ENCODE measurements around the gene ARL14EPL.
"Not testable (repeated sequence)": the region's sequence is repeated elsewhere in the genome, so short reads cannot be mapped to it uniquely, and the experiment has no call there.

The ARL14EPL gene

GRCh38 chr5:116046823-116047222 lies 14.6 kb downstream of the ARL14EPL start:
- DNase-seq (ENCODE audit: low read depth): no peak

GRCh38 chr5:116058346-116058936 lies 26.2 kb downstream of the ARL14EPL start:
- no peak for DNase-seq (ENCODE audit: low read depth)

GRCh38 chr5:116062352-116062751 lies 30.1 kb downstream of the ARL14EPL start:
- no peak for DNase-seq (ENCODE audit: low read depth)

- DNase-seq (ENCODE audit: low read depth): peak; percentile 31
Measured at GRCh38 chr5:116063950-116064349, 31.7 kb downstream of the ARL14EPL start.

GRCh38 chr5:116068028-116068632 lies 35.9 kb downstream of the ARL14EPL start:
- peak; percentile 62 for DNase-seq (ENCODE audit: low read depth)

- DNase-seq (ENCODE audit: low read depth): no peak
Measured at GRCh38 chr5:116071211-116071610, 38.9 kb downstream of the ARL14EPL start.

- no peak for DNase-seq (ENCODE audit: low read depth)
Measured at GRCh38 chr5:116075191-116075831, 43.0 kb downstream of the ARL14EPL start.

GRCh38 chr5:116076496-116076895 lies 44.2 kb downstream of the ARL14EPL start:
- no peak for DNase-seq (ENCODE audit: low read depth)

GRCh38 chr5:116078199-116078598 lies 45.9 kb downstream of the ARL14EPL start:
- no peak for DNase-seq (ENCODE audit: low read depth)

- peak; percentile 37 for DNase-seq (ENCODE audit: low read depth)
Measured at GRCh38 chr5:116084287-116084691, 52.0 kb downstream of the ARL14EPL start.

- DNase-seq (ENCODE audit: low read depth): peak; percentile 83
Measured at GRCh38 chr5:116084871-116085715, 52.8 kb downstream of the ARL14EPL start, which contains the start of gene COMMD10. Gene COMMD10 (plus strand): TSS chr5:116085025.

GRCh38 chr5:116086309-116086708 lies 54.0 kb downstream of the ARL14EPL start:
- not testable (repeated sequence) for DNase-seq (ENCODE audit: low read depth)

GRCh38 chr5:116088062-116088461 lies 55.8 kb downstream of the ARL14EPL start:
- DNase-seq (ENCODE audit: low read depth): no peak

GRCh38 chr5:116090302-116090701 lies 58.0 kb downstream of the ARL14EPL start:
- DNase-seq (ENCODE audit: low read depth): no peak

GRCh38 chr5:116091416-116091815 lies 59.1 kb downstream of the ARL14EPL start:
- no peak for DNase-seq (ENCODE audit: low read depth)

- peak; percentile 23 for DNase-seq (ENCODE audit: low read depth)
Measured at GRCh38 chr5:116097301-116097700, 65.0 kb downstream of the ARL14EPL start.

GRCh38 chr5:116098998-116099397 lies 66.7 kb downstream of the ARL14EPL start:
- no peak for DNase-seq (ENCODE audit: low read depth)

GRCh38 chr5:116104941-116105340 lies 72.7 kb downstream of the ARL14EPL start:
- not testable (repeated sequence) for DNase-seq (ENCODE audit: low read depth)
